Activated effector memory CD4-positive, alpha-beta T cell treated with Interleukin-2 at 50 U/mL for 16 hours (primary cell): ENCODE measurements around the gene RAPGEF6.
"Not testable (repeated sequence)": the region's sequence is repeated elsewhere in the genome, so short reads cannot be mapped to it uniquely, and the experiment has no call there.

Source experiments
- DNase-seq: peaks from one replicate; pipeline ENCODE4 v3.0.0-alpha.2; 2020

RAPGEF6 gene, protein sequence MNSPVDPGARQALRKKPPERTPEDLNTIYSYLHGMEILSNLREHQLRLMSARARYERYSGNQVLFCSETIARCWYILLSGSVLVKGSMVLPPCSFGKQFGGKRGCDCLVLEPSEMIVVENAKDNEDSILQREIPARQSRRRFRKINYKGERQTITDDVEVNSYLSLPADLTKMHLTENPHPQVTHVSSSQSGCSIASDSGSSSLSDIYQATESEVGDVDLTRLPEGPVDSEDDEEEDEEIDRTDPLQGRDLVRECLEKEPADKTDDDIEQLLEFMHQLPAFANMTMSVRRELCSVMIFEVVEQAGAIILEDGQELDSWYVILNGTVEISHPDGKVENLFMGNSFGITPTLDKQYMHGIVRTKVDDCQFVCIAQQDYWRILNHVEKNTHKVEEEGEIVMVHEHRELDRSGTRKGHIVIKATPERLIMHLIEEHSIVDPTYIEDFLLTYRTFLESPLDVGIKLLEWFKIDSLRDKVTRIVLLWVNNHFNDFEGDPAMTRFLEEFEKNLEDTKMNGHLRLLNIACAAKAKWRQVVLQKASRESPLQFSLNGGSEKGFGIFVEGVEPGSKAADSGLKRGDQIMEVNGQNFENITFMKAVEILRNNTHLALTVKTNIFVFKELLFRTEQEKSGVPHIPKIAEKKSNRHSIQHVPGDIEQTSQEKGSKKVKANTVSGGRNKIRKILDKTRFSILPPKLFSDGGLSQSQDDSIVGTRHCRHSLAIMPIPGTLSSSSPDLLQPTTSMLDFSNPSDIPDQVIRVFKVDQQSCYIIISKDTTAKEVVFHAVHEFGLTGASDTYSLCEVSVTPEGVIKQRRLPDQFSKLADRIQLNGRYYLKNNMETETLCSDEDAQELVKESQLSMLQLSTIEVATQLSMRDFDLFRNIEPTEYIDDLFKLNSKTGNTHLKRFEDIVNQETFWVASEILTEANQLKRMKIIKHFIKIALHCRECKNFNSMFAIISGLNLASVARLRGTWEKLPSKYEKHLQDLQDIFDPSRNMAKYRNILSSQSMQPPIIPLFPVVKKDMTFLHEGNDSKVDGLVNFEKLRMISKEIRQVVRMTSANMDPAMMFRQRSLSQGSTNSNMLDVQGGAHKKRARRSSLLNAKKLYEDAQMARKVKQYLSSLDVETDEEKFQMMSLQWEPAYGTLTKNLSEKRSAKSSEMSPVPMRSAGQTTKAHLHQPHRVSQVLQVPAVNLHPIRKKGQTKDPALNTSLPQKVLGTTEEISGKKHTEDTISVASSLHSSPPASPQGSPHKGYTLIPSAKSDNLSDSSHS (N-terminal part only)

DNA sequence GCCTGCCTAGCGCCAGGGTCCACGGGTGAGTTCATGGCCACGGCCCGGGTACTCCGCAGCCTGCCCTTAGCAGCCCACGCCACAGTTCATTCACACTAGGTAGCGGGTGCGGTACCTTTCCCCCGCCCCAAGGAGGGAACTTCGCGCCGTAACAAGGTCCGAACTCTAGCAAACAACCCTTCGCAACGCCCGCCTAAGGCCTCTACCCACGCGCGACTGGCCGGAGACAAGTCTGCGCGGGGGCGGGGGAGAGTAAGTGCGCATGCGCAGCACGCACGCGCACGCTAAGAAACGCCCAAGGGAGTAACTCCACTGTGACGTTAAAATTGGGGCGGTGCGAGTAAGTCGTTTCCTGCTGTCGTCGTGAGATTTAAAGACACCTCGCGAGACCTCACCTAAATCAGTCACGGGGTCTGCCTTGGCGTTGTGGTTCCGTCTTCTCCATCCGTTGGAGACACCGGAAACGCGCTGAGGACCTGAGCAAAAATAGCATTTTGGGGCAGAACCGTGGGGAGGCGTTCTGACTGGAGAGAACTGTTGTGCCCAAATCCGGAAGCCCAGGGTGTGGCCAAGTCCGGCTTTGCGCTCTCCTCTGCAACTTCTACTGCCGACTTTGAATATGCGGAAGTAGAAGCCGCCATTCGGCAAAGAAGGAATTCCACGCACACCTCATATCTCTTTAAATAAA is at the start of gene RAPGEF6:
Gene RAPGEF6, minus strand, starts transcription at position 234 of the 688 bp plus-strand sequence. Its CDS starts 199 bp downstream, at position 35.
- DNase-seq = peak; percentile 95

DNA sequence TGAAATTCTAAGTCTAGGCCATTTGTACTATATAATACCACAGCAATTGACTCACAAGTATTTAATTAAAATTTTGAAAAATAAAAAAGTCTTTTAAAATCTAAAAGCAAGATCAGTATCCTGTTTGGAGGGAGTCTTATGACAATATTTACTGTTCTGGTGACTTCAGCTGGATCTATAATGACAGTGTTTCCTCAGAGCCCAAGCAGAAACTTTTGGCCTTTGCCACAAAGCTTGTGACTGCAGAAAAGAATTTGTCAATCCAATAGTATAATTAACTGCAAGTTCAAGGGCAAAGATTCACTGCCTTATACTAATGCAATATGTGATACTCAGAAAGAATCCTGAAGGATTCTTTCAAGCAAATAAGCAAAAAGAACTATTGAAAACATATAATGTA is 49.6 kb upstream of the RAPGEF6 start:
- DNase-seq = no peak

DNA sequence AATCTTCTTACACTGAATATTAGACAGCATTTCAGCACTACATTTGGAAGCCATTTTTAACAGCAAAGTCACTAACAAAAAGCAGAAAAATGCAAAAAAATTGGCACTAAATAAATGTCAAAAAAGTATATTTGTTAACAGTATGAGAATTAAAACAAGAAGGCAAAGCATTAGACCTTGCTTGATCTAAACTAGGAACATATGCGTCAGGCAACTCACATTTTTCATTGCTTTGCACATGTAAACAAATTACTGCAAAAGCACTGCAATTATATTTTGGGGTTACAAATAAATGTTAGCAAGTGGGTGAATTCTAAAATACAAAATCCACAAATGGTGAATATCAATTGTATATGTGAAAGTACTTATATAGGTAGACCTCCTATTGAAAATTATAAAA is 49.0 kb upstream of the RAPGEF6 start:
- no peak for DNase-seq

DNA sequence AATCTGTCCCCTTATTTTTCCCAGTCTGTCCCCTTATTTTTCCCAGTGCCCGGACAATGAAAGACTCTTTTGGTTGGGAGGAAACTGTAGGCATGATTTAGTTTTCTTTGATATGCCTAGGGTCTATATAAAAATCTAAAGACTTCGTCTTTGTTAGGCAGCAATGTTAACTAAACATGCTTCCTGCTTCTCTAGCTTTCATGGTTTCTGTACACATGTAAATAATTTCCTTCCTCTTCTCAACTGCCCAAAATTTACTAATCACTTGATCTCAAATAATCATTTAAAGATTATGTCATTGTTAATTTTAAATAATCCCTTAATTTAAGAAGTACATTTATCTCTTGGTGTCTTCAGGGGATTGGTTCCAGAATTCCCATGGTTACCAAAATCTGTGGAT is 47.8 kb upstream of the RAPGEF6 start:
- DNase-seq = no peak

DNA sequence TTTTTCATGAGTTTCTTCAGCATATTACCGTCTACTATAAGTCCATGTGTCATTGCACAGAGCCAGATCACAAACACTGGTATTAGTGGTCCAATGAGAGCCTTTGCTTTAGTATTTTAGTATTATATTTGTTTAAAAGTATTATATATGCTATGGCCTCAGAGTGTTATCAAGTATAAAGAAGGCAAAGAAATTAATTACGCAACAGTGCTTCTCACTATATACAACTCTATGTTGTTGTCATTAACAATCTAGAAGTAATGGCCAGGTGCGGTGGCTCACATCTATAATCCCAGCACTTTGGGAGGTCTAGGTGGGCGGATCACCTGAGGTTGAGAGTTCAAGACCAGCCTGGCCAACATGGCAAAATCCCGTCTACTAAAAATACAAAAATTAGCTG is 47.1 kb upstream of the RAPGEF6 start:
- no peak for DNase-seq

DNA sequence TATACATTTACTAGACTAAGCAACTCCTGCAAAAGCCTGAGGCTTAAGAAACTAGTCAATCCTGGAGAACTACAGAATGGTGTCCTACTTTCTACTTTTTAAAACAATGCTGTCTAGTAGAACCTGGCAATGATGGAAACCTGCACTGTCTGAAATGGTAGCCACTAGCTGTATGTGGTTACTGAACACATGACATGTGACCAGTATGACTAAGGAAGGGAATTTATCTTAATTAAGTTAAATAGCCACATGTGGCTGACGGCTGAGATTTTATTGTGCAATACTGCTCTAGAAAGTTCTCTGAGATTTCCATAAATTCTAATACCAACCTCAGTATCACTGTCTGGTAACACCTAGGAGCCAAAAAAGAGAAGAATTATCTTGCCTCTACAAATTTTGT is 44.9 kb upstream of the RAPGEF6 start:
- no peak for DNase-seq

DNA sequence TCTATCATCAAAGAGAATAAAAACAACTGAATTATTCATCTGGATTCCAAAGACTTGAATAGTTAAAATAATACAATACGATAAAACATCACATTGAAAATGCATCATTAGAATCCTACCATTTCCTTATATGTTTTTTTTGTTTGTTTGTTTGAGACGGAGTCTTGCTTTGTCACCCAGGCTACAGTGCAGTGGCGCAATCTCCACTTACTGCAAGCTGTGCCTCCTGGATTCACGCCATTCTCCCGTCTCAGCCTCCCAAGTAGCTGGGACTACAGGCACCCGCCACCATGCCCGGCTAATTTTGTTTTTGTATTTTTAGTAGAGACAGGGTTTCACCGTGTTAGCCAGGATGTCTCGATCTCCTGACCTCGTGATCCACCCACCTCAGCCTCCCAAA is 43.2 kb upstream of the RAPGEF6 start:
- DNase-seq = not testable (repeated sequence)

DNA sequence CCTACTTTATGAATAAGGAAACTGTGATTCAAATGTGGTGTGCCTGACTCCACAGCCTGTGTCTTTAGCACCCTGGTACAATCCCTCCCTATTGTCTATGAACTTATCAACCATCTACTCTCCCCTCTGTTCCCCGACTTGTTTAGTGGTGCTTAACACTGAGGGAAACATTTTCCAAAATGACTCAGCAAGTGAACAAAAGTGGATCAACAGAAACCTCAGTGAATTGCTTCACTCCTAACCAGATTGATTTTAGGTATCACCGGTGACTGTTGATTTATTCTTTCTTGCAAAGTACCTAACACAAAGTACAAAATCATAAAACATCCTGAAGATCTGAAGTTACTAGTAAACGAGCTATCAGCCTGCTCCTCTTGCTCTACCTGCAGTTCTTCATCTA is 42.1 kb upstream of the RAPGEF6 start:
- DNase-seq = no peak

DNA sequence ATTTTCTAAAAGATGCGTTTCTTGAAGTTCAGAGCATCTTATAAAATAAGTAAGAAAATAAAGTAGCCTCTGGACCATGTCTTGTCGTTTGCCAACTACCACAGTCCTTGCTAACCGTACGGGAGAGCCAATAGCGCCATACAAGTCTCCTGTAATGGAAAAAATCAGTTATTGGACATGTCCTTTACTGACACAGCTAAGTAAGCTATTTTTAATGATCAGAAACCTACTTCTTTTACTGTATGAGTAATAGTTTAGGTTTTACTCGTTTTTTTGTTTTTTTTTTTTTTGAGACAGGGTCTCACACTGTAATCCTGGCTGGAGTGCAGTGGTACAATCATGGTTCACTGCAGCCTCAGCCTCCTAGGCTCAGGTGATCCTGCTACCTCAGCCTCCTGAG is 37.7 kb upstream of the RAPGEF6 start:
- no peak for DNase-seq

DNA sequence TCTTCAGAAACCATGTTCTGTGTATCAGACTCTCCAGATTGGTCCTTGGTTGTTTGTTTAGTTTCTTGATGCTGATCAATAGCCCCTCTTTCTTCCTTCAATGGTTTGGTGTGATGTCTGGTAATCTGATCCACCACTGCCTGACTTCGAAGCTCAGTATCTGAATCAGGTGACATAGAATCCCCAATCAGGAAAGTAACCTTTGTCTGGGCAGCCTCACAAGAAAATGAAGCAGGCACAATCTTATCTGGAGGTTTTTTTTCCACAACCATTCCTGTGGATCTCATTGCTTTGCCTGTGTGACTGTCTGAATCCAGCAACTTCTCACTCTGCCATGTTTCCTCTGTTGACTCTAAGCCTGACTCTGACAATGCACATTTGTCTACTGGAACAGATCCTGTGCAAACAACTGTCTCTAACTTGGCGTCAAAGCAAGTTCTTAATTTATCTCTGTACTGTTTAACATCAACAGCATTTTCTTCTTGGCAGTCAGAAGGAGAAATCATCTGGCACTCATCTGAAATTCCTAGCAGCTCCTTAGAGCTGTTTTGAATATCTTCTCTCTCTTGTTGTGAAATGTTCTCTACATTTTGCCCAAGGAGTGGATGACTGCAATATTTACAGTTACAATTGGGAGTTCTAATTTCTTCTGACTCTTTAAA is 37.1 kb upstream of the RAPGEF6 start:
- DNase-seq = no peak

DNA sequence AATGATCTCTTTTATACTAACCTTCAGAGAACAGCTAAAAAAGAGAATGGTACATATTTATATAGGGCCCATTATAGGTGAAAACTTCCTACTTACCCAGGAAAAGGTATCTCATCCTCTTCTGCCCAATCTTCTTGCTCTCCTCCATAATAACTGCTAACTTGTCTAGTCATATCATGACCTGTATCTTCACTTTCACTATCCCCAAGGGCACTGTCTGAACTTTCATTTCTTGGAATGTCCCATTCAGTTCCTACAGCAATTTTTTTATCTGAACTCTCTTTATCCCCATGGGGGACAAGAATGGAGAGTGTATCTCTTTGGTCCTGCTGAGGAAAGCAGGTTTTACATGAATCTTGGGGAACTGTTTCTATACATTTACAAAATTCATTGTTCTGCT is 36.4 kb upstream of the RAPGEF6 start:
- DNase-seq = no peak

DNA sequence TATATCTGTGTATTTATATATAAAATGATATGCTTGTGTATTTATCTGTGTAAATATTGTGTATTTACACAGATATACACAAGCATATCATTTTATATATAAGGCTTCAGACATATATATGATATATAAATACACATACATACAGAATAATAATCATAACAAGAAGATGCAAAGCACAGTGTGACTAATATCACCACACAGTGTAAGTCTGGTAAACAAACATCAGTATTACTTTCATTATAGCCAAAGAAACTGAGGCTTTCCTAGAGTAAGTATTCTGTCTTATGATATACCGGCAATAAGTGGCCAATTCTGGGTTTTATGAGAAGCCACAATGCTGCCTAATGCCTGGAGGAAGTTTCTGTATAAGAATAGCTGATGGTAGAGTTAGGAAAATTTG is 29.9 kb upstream of the RAPGEF6 start:
- DNase-seq = no peak

DNA sequence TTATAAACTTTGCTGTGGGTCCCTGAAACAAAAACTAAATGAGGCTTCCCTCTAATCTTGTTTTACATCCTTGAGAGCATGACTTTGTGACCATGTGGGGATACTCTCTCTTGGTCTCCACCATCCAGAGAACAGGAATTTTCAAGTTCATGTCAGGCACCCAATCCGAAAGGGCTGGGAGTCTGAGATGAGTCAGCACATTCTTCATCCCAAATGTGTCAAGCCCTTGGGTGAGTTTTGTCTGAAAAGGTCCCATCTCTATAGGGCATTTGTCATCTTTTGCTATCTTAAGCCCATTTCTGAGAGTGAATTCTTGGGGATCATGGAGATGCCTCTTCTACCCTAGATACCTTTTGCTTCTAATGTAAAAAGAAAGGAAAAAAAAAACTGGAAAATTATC is 26.9 kb upstream of the RAPGEF6 start:
- DNase-seq = no peak

DNA sequence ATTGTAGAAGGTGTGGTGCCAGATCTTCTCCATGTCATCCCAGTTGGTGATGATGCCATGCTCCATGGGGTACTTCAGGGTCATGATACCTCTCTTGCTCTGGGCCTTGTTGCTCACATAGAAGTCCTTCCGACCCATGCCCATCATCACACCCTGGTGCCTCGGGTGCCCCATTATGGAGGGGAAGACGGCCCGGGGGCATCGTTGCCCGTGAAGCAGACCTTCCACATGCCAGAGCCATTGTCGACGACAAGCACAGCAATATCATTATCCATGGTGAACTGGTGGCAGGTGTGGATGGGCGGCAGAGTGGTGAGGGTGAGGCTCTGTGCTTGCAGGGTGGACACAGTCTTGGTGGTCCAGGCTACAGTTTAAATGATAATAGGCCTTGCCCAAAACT is 24.8 kb upstream of the RAPGEF6 start:
- DNase-seq = no peak

DNA sequence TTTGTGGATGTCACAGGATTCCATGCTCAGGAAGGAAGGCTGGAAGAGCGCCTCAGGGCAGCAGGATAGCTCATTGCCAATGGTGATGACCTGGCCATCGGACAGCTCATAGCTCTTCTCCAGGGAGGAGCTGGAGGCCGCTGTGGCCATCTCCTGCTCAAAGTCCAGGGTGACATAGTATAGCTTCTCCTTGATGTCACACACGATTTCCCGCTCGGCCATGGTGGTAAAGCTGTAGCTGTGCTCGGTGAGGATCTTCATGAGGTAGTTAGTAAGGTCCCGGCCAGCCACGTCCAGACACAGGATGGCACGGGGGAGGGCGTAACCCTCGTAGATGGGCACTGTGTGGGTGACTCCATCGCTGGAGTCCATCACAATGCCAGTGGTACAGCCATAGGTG is 24.3 kb upstream of the RAPGEF6 start:
- no peak for DNase-seq

DNA sequence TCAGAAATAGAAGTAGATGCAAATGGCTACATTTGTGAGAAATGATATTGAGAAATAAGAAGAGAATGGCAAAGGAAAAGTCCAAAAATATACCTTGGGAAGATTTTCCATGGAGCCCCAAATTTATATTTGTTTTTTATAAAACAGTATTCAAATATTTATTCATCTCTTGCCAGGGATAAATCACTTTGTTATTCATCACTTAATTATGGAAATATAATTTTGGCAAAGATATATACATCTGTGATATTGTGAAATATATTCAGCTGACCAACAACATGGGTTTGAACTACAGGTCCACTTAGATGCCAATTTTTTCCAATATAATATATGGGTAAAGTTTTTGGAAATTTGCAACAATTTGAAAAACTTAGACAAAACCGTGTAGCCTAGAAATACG is 19.7 kb upstream of the RAPGEF6 start:
- no peak for DNase-seq

DNA sequence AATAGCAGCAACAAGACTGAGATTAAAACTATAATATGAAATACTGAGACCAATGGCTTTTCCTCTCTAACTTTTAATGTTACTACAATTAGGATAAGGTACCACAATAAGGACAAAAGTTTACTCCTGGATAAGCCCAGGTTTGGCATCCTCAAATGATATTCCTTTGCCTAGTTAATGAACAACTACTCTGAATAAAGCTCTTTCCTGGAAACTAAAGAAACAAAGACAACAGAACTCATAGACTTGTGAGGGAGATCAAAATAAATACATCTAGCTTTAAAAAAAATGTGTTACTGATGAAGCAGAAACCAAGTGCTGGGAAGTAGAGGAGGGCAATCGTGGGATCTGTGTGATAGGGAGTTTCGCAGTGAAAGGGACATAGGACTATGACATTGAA is 19.3 kb upstream of the RAPGEF6 start:
- DNase-seq = no peak

DNA sequence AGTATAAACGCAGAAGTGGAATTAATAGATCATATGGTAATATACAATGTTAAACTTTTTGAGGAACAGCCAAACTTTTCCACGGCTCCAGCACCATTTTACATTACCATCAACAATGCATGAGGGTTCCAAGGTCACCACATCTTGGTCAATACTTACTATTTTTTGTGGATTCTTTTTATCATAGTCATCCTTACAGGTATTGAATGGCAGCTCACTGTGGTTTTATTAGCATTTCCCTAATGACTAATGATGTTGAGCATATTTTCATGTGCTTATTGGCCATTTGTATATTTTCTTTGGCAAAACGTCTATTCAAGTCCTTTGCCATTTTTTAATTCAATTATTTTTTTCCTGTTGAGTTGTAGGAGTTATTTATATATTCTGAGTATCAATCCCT is 14.1 kb upstream of the RAPGEF6 start:
- DNase-seq = no peak

DNA sequence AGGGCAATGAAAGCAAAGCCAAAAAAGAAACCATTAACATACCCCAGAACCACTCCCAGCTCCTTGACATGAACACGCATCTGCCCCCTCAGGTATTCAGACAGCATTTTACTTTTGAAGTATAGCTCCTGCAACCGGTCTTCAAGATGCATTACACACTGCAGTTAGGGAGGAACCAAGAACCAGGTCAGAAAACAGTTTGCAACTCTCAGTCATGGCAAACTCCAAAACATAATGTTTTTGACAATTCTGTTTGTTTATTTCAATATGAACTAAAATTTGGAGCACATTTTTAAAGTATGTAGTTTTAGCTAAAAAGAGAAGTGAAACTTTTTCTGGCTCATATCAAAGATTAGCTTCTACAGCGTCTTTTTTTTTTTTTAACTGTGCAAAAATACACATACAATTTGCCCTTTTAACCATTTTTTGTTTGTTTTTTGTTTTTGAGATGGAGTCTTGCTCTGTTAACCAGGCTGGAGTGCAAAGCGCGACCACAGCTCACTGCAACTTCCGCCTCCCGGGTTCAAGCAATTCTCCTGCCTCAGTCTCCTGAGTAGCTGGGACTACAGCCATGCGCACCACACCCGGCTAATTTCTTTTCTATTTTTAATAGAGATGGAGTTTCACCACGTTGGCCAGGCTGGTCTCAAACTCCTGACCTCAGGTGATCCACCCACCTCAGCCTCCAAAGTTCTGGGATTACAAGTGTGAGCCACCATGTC is 12.2 kb upstream of the RAPGEF6 start:
- DNase-seq = no peak

DNA sequence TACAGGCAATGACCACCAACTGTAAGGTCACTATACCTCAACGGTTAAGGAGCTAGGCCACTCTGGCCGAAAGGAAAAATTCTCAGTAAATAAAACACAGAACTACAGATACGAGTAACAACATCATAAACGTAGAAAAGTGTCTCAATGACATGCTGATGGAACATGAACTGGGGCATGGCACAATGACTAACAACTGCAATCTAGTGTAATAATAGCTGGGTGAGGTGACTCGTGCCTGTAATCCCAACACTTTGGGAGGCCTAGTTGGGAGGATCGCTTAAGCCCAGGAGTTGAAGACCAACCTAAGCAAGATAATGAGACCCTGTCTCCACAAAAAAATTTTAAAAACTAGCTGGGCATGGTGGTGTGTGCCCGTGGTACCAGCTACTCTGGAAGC is 9.8 kb upstream of the RAPGEF6 start:
- no peak for DNase-seq

DNA sequence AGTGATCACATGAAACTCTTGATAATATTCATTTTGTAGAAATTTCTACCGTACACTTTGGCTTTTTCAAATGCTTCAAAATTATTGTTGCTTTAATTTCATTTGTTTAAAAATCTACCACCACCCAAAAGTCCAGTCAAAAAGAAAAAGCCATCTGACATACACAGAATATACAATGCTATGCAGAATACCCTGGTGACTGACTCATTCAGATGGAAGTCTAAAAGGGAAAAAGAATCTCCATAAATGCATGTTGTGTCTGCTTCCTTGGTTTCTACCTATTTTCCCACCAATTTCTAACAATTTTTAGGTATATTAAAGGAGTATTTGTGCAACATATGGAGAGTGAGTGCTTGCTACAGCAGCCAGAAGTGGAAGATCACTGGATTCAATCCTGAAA is 9.3 kb upstream of the RAPGEF6 start:
- no peak for DNase-seq

DNA sequence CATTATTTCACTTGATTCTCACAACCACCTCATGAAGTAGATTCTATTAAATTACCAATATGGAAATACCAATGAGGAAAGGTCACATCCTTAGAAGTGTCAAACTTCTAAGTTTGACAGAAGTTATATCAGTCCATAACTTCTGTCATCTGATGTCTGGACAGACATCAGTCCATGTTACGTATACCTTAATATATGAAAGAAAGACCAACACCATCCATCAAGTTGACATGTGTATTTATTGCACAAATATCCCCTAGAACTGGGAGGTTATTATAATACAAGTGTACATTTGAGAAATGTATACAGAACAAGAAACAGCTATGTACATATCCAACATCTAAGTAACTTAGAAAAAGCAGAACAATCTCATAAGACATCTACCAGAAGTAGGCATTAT is 6.5 kb upstream of the RAPGEF6 start:
- no peak for DNase-seq
